ENCODE results near the gene FLII. TPM values are rescaled to one million over a fixed set of nuclear protein-coding genes. Genes with fewer than 3 reads are reported as not detected.

FLII gene
- total RNA-seq, 1 experiment from 2014 or later: 192 TPM

DNA sequence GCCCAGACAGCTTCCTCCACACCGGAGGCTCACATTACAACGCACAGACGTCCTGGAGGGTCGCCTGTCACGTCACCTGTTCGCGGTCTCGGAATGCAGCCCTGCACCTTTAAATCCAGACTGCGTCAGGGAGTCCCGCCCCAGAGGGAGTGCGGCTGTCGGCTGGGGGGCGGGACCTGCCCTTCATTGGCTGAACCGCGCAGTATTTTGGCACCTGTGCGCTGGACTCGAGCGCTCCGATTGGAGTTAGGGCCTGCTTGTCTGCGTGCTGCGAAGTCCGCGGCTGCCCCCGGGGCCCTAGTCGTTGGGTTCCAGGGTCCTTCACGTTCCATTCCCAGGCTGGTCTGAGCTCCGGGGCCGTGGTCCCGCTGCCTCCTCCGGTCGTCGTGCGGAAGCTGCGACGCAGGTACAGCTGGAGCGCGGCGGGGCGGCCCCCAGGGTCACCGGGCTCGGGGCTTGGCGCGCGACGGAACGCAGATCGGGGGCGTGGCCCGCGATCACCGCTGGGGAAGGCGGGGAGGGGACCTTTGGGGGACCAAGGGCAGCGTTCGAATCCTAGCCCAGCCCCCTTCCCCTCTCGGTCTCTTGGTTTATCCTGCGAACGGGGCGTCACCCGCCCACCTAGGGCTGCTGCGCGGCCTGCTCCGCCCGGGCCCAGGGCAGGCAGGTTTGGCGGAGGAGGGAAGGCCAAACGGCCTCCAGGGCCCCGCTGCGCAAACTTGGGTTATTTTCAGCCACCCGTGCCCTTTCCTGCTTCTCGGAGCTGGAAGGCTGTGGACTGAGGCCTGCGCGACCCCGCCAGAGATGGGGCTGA, 2.0 kb upstream of the FLII start, which contains the start of gene MIEF2:
Gene MIEF2 (plus strand): TSS at position 331 of the 814 bp plus-strand sequence. CDS start 2,059 bp downstream, outside the sequence.
- peak; percentile 97 for DNase-seq (ENCODE audit: low read depth)

DNA sequence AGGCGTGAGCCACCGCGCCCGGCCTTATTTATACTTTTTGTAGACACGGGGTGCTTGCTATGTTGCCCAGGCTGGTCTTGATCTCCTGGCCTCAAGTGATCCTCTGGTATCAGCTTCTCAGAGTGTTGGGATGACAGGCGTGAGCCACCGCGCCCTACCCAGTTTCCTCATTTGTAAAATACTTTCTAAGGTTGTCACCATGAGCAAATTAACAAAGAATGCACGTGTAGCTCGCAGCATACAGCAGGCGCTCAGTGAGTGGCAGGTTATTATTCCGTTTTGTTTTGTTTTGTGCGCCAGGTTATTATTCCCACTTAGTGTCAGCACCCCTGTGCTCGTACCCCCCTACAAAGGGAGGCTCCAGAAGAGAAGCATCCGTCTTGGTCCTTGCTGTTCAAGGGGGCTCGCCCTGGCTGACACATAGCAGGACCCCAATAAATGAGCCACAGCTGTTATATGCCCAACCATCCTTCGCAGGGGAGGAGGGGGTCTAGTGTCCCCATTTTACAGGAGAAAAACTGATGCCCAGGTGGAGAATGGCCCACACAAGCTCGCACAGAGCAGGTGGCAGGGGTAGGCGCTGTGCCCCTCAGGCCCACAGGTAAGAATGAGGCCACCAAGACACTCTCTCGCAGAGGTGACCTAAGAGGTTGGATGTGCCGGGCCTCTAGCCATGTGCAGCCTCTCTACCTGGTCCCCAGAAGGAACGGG, 1.2 kb upstream of the FLII start:
- DNase-seq (ENCODE audit: low read depth): peak; percentile 49

DNA sequence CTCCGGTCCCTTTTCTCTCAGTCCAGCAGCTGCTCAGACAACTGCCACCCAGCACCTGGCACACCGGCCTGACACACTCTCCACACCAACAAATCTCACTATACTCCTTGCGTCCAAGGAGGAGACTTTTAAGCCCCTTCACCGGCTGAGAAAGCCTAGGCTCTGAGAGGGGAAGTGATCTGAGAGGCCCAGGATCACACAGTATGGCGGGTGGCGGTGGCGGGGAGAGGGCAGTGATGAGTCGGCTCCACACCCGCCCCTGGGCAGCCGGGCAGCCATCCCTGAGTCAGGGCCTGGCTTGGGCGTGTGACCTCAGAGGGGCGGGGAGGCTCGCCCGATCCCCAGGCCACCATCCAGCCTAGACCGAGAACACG, 569 bp downstream of the FLII start:
- DNase-seq (ENCODE audit: low read depth): peak; percentile 82

DNA sequence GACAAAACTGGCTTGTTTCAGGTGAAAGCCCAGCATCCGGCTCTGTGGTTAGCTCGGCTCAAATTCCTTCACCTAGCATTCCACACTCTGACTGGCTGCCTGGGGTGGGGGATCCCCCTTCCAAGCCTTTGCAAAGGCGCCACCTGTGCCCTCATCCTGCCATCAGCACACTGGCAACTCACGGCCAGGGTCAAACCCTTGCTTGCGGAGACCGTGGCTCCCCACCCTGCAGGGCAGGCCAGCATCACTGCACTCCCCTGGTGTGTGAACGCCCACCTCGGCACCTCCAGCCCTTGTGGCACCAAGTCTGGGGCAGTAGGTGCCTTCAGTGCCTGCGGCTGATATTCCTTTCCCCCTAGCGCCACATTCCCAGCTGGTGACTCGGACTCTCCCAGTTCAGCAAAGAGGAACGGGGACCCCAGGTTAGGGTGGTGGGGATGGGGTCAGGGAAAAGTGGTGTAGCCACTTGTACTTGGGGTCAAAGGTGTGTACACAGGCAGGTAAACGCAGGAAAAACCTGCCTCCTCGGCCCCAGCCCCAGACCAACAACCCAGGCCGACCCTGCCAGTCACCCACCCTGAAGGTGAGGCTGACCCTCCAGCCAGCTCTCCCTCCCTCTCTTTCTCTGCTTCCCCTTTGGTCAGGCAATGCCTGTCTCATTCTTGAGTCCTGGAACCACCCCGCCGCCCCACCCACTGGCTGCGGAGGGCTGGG, 1.1 kb downstream of the FLII start:
- peak; percentile 36 for DNase-seq (ENCODE audit: low read depth)

DNA sequence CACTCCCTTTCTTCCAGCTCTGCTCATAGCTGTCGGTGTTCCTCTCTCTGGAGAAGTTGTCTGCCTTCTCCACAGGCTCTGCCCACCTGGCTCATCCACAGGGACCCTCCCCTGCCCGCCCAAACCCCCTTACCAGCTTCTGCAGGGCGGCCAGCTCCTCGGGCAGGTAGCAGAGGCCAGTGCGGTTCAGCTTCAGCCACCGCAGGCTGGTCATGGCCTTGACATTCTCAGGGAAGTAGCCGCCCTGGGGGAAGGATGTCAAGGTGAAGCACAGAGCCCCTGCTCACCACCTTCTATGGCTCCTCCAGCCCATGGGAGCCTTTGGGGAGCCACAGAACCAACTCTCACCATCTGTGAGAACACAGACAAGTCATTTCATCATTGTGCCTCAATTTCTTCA, 1.8 kb downstream of the FLII start:
- no peak for DNase-seq (ENCODE audit: low read depth)

DNA sequence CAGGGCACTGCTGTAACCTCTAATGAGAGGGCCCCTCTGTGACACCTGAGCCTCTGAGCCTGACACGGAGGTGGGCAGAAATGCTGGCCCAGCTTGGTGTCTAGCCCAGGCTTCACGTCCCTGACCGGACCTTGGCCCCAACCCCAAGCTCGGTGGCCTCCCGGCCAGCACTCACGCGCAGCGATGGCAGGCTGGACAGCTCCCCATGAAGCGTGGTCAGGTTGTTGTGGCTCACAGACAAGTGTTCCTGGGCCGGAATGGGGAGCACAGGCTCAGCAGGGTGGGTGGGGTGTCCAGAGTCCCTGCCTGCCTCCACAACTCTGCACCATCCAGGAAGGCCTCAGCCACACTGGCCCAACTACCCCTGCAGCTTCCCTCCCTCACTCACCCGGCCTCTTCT, 2.2 kb downstream of the FLII start:
- DNase-seq (ENCODE audit: low read depth): no peak

DNA sequence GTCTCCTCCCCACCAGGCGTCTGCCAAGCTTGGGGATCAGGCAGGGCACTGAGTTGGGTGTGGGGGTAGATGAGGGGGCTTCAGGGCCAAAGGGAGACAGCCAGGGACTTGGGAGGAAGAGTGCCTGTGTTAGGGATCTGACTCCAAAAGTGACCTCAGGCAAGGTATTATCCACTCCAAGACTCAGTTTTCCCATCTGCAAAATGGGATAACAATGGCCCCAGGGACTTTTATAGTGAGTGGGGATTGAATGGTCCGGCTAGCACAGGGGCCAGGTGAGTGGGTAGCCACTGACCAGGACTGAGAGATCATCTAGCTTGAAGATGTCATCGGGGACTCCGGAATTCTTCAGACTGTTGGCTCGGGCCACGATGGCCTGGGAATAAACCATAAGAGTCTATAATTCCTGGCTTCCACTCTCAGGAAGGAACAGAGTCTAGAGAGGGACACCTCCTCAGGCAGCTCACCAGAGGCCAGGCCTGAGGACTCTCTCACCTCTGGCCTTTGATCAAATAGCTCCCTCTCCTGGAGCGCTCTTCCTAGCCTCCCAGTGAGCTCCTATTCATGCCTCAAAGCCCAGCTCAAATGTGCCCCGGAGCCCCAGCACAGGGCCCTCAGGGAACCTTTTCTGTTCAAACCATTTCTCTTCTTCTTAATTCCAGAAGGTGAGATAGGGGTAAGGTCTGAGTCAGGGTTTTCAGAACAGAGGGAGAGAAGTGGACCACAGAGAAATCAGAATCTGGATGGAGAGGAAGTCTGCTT, 3.5 kb downstream of the FLII start:
- DNase-seq (ENCODE audit: low read depth): no peak

DNA sequence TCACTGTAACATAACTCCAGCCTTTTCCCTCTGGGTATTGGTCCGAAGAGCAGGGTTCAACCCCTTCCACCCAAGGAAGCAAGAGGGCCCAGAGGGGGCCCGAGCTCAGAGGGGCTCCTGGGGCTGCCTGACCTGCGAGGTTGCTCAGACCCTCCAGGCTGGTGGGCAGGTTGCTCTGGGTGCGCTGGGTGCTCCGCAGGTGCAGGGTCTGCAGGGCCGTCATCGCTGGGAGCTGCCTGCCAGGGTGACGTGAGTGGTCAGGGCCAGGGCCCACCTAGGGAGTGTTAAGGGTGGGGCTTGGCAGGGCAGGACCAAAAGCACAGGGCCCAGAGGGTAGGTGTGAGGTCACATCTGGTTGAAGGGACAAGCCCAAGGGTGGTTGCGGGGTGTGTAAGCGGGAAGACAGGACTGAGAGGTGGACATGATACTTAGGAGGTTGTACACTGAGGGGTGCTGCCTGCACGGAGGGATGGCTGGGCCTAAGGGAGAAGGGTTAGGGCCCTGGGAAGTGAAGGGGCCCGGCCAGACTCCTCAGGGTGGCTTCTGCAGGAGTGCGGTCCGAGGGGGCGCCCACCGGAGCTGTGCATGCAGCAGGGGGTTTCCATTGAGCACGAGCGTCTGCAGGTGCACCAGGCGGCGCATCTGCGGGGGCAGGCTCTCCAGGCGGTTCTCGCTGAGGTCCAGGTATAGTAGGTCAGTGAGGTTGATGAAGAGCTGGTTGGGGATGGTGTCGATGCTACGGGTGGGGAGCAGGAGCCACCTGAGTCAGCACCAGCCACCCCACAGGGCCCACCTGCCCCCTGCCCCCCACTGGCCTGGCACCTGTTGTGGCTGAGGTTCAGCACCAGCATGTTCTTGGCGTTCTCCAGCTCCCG, 4.4 kb downstream of the FLII start:
- DNase-seq (ENCODE audit: low read depth): no peak

DNA sequence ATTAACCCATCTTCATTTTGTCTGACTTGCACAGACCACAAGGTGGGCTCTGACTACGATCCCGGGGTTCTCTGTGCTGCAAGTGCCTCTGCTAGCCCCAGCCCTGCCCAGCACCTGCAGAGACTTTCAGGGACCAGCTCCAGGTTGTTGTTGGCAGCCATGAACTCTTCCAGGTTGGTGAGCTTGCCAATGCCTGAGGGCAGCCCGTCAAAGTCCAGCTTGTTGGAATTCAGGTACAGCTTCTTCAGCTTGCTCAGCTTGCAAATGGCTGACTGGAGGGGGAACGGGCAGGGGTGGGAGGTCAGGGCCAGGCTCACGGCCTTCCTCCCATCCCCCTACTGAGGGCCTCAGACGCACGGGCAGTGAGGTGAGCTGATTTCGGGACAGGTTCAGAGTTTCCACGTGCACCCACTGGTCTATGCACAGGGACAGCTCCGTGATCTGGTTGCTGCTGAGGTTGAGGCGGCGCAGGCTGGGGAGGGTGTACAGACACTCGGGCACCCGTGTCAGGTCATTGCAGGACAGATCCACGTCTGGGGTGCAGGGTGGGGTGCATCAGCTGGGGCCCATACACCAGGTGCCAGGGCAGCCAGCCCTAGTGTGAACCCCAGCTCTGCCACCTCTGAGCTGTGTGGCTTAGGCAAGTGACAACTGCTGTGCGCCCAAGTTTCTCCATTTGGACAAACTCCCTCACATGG, 5.2 kb downstream of the FLII start:
- no peak for DNase-seq (ENCODE audit: low read depth)

DNA sequence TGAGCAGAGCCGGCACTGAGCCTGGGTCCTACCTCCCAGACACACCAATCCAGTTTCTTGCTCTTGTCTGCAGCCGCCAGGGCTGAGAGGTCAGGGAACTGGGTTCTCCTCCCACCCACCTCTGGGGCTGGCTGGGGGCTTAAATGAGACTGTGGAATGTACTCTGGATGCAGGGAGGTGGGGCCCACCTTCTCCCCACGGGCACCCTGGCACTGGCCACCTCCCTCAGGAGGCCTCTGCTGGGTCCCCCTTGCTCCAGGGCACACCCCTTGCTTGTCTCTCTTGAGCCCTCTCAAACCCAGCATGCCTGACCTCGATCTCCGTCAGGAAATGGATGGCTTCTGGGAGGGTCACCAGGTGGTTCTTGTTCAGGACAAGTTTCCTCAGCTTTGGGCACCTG, 6.4 kb downstream of the FLII start:
- no peak for DNase-seq (ENCODE audit: low read depth)

DNA sequence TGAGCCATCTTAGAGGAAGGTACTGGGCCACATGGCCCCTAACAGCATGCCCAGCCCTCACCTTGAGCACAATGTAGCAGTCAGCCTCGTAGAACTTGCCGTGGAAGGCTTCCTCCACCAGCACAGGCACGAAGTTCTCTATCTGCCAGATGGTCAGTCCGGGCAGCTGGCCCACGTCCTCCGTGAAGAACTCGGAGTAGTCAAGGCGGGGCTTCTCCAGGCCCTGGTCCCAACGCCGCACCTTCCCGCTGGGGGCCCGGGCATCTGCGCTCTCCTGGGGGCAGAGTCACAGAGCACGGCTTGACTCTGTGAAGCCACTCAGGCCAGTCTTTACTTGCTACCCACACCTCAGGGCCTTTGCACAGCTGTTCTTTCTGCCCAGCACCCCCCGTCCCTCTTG, 7.3 kb downstream of the FLII start:
- no peak for DNase-seq (ENCODE audit: low read depth)

DNA sequence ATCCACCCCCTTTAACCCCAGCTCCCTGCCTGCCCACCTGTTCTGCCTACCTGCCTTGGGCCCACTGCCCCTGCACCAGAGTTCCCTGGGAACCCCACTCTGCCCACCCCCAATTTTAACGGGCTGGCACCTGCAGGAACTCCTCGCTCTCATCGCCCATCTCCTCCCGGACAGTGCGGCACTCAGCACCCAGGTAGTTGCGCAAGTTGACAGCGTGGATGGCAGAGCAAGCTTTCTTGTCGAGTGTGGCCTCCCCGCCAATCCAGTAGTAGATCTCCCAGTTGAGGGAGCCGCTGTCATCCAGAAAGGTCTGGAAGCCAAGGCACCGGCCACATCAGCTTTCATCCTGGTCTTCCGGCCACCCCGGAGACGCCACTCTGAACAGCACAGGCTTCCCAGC, 7.8 kb downstream of the FLII start:
- DNase-seq (ENCODE audit: low read depth): no peak

DNA sequence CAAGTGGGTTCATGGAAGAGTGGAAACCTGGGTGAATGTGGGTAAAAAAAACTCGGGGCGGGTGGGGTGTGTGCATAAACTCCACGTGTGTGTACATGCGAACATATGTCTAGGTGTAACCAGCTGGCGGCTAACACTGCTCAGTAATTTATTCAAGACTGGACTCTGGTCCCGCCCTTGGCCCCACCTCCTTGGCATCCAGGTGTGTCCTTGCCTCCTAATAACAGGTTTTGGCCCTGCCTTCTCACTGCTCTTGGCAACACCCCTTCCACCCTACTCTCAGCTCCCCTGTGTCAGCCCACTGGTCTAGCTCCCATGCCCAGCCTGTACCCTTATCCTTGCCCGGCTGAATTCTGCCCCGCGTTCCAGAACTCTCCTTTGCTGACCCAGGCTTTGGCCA, 8.3 kb downstream of the FLII start:
- no peak for DNase-seq (ENCODE audit: low read depth)

DNA sequence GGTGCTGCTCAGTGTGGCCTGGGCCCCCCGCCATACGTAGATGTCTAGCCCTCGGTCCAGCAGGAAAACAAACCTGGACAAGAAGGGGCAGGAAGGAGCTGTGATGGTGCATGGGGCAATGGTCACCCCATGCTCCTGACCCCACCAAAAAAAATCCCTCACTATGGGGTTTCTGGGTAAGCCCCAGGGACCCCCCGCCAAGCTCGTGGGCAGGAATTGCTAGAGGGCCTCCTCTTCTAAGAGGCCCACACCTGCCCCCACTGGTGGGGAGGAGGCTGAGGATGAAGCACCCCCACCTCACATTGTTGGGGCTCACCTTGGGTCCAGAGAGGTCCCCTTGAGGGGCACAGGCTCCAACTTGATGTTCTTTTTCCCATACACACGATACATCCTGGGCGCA, 9.7 kb downstream of the FLII start:
- no peak for DNase-seq (ENCODE audit: low read depth)

DNA sequence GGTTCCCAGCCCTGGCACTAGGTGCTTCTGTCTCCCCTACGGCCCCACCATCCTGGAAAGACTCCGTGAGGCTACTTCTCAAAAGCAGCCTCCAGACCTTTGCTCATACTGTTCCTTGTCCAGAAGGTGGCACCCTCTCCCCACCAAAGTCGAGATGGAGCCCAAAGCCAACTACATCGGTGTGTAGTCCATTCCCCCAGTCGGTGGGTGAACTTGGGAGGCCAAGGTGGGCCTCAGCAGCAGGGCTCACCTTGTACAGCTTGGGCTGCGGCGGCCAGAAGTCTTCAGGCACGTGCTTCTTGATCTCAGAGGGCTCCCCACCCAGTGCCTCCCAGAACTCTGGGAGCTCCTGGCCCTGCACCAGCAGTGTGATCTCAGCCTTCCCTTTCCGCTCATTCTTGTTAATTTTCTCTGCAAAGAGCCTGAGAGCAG, 10.2 kb downstream of the FLII start:
- peak; percentile 79 for DNase-seq (ENCODE audit: low read depth)

DNA sequence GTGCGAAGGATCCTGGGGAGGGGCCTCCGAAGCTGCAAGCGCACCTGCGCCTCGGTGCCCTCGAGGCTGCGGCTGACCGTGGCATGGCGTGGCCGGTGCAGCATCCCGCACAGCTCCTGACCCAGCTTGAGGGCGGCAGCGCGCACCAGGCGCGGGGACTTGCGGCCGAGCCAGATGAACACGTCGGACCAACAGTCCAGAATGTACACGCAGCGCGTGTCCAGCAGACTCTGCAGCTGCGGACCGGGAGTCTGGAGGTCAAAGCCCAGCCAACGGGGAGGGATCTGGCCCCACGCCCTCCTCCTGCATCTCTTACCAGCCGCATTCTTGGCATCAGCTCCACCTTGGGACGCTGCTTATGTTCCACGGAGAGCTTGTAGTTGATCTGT, 10.9 kb downstream of the FLII start:
- DNase-seq (ENCODE audit: low read depth): no peak

DNA sequence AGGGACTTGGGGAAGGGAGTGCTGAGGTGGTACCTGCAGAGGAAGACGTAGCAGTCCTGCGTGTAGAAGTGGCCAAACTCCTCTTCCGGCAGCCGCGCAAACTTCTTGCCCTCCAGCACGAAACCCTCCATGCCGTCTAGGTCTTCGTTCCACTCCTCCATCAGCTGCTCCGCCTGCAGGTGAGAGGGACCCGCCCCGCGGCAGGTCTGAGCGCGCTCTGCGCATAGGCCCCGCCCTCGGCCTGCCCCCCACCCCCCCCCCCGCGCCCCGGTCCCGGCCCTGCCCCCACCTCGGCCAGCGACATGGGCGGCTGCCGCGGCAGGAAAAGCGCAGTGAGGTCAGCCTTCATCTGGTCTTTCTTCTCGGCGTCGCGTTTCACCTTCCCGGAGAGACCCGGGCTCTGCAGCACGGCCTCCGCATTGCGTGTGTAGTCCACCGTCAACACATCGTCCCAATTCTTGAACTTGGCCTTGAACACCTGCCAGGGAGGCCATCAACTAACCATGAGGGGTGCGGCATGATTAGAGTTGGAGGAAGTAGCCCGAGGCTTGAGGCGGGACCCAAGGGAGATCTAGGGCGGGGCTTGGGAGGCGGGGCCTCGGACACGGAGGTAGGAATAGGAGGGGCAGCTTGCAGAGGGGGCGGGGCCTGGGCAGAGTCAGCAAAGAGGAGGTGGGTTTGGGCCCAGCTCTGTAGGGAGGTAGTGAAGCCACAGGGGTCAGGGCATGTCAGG, 11.5 kb downstream of the FLII start:
- peak; percentile 58 for DNase-seq (ENCODE audit: low read depth)

DNA sequence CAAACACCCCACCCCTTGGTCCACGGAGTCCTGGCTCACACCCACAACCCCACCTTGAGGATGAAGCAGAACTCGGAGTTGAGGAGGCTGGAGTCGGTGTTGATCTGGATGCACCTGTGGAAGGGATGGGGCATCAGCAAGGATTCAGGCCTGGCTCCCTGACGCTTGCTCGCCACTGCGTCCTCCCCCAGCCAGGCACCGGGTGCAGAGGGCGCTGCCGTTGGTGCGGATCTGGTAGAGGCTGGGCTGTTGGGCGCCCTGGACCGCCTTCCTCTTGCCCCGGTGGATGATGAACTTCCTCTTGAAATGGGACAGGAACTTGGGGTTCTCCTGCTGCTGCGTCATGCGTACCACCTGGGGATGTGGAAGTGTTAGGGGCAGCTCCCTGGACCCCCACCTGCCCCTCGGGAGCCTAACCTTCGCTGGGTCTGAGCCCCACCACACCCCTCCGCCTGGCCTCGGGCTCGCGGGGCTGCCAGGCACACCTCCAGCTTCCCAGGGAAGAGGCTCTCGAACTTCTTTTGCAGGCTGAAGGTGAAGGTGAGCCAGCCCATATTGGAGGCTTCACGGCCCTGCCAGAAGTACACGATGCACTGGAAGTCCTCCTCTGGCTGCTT, 12.3 kb downstream of the FLII start:
- DNase-seq (ENCODE audit: low read depth): no peak
